HT-29 (cell line): ENCODE measurements around the gene PSME3. TPM values are rescaled to one million over a fixed set of nuclear protein-coding genes. Genes with fewer than 3 reads are reported as not detected.
"Not testable (repeated sequence)": the region's sequence is repeated elsewhere in the genome, so short reads cannot be mapped to it uniquely, and the experiment has no call there.

Experiments
- DNase-seq: peaks from one replicate; pipeline ENCODE4 v3.0.0-alpha.2; 2015; ENCODE audit warnings: low spot score
- small RNA-seq: library from RNA; depleted of rRNA; stranded (forward); fragments of <200 nt; gene quantifications from one replicate; pipeline ENCODE3, GENCODE V24; 2014
- total RNA-seq: library from RNA; depleted of rRNA; stranded (reverse); fragments of >200 nt; shearing (Covaris generic); gene quantifications from 2 replicates; pipeline ENCODE4 v1.2.3, GENCODE V29; 2014; rRNA removed

Gene PSME3
- total RNA-seq, 1 experiment from 2014 or later: 96.8 TPM

- DNase-seq: not testable (repeated sequence)
Observed at GRCh38 chr17:42873932-42874695, 40.9 kb downstream of the PSME3 start.

- DNase-seq: no peak
Observed at GRCh38 chr17:42877037-42877436, 43.8 kb downstream of the PSME3 start.

- DNase-seq: no peak
Observed at GRCh38 chr17:42878123-42878880, 45.1 kb downstream of the PSME3 start.

GRCh38 chr17:42878924-42879595 is 45.9 kb downstream of the PSME3 start:
- DNase-seq: no peak

- no peak for DNase-seq
Observed at GRCh38 chr17:42879596-42879985, 46.4 kb downstream of the PSME3 start.

- DNase-seq: no peak
Observed at GRCh38 chr17:42880776-42881310, 47.6 kb downstream of the PSME3 start.

GRCh38 chr17:42881706-42882105 is 48.5 kb downstream of the PSME3 start:
- not testable (repeated sequence) for DNase-seq

GRCh38 chr17:42882166-42882565 is 49.0 kb downstream of the PSME3 start:
- DNase-seq: no peak

- DNase-seq: no peak
Observed at GRCh38 chr17:42883802-42884558, 50.8 kb downstream of the PSME3 start.

GRCh38 chr17:42885806-42886205 is 52.6 kb downstream of the PSME3 start:
- not testable (repeated sequence) for DNase-seq

GRCh38 chr17:42886283-42887176 is 53.3 kb downstream of the PSME3 start:
- DNase-seq: no peak

- DNase-seq: no peak
Observed at GRCh38 chr17:42889809-42890208, 56.6 kb downstream of the PSME3 start.

GRCh38 chr17:42891539-42892152 is 58.4 kb downstream of the PSME3 start:
- no peak for DNase-seq

GRCh38 chr17:42893359-42893758 is 60.2 kb downstream of the PSME3 start:
- DNase-seq: no peak

Small RNA genes lying within 50 kb of the gene (small RNA-seq; reads per million reads assigned to genes)
- gene MIR6781: not detected
- not detected for gene RNU6-287P

Other genes with a start within 250 kb of the PSME3 start
- gene RETREG3, start 224.0 kb upstream of the PSME3 start, total RNA-seq: 38.1 and 44.7 TPM in 2 replicates
- gene TUBG1, start 223.7 kb upstream of the PSME3 start, total RNA-seq: 123 and 127 TPM in 2 replicates
- gene TUBG2, start 174.1 kb upstream of the PSME3 start, total RNA-seq: 7.4 and 8.7 TPM in 2 replicates
- gene PLEKHH3, start 156.4 kb upstream of the PSME3 start, total RNA-seq: 34.2 and 49.4 TPM in 2 replicates
- gene CCR10, start 151.6 kb upstream of the PSME3 start, total RNA-seq: not detected in 2 replicates
- 0.08 and 0.23 TPM in 2 replicates for gene CNTNAP1, start 150.9 kb upstream of the PSME3 start, total RNA-seq
- 11.8 and 12.2 TPM in 2 replicates for gene EZH1, start 88.4 kb upstream of the PSME3 start, total RNA-seq
- gene RAMP2, start 72.2 kb upstream of the PSME3 start, total RNA-seq: not detected in 2 replicates
- gene VPS25, start 59.9 kb upstream of the PSME3 start, total RNA-seq: 76.1 and 84.4 TPM in 2 replicates
- gene WNK4, start 52.8 kb upstream of the PSME3 start, total RNA-seq: 7.8 and 8.6 TPM in 2 replicates
- 82.9 and 86.2 TPM in 2 replicates for gene COA3, start 34.7 kb upstream of the PSME3 start, total RNA-seq
- gene CNTD1, start 34.5 kb upstream of the PSME3 start, total RNA-seq: 0.13 and 0.66 TPM in 2 replicates
- gene BECN1, start 9.1 kb upstream of the PSME3 start, total RNA-seq: 108 and 118 TPM in 2 replicates
- 1.6 and 1.8 TPM in 2 replicates for gene AOC2, start 11.2 kb downstream of the PSME3 start, total RNA-seq
- gene AOC3, start 17.8 kb downstream of the PSME3 start, total RNA-seq: 0.23 TPM in 1 of 2 replicates, not detected in the other
- not detected in 2 replicates for gene G6PC1, start 67.4 kb downstream of the PSME3 start, total RNA-seq
- gene AARSD1, start 131.1 kb downstream of the PSME3 start, total RNA-seq: 35.3 and 54.1 TPM in 2 replicates
- 0.52 and 0.66 TPM in 2 replicates for gene PTGES3L, start 146.7 kb downstream of the PSME3 start, total RNA-seq
- 13.0 and 13.8 TPM in 2 replicates for gene RUNDC1, start 147.2 kb downstream of the PSME3 start, total RNA-seq
- gene RPL27, start 165.0 kb downstream of the PSME3 start, total RNA-seq: 1,187 and 1,205 TPM in 2 replicates
- gene IFI35, start 173.4 kb downstream of the PSME3 start, total RNA-seq: 35.3 and 47.6 TPM in 2 replicates
- 83.7 and 106 TPM in 2 replicates for gene VAT1, start 189.0 kb downstream of the PSME3 start, total RNA-seq
- 0.13 TPM in 1 of 2 replicates, not detected in the other for gene RND2, start 191.8 kb downstream of the PSME3 start, total RNA-seq